H1 (cell line): ENCODE data around the gene RASSF10. TPM values are rescaled to one million over a fixed set of nuclear protein-coding genes. Genes with fewer than 3 reads are reported as not detected.

Experiments
- CTCF ChIA-PET: fragments of 300-600 bp; sonication (Branson Sonifier 250); formaldehyde crosslinking; loops from one replicate; lab custom pipeline; 2021; ENCODE audit not compliant: partially characterized antibody; lab: Charles Lee
- POLR2A ChIA-PET: fragments of 300-600 bp; sonication (Branson Sonifier 250); formaldehyde crosslinking; loops from one replicate; lab custom pipeline; 2021; ENCODE audit warnings: inconsistent platforms; ENCODE audit not compliant: partially characterized antibody; lab: Charles Lee
- DNase-seq, 2 experiments: peaks; one replicate each; pipeline versions ENCODE4 v3.0.0 to v3.0.0-alpha.2; 2010 to 2022; ENCODE audit warnings: low spot score in 2 of 2, low read depth in 1 of 2, mixed read lengths in 1 of 2
- FAIRE-seq: peaks from 2 replicates; lab custom pipeline; 2011; peaks lifted over from hg19 to GRCh38; lab: Jason Lieb, UNC
- H2AFZ ChIP-seq: 2 replicates; pipeline ENCODE4 v1.8.1; 2012; ENCODE audit warnings: low read length, inconsistent platforms
- H2AK5ac ChIP-seq: 2 replicates; pipeline ENCODE4 v1.6.1; 2013; ENCODE audit warnings: low read depth, low read length
- H2BK120ac ChIP-seq: replicated peaks from 2 replicates; pipeline ENCODE3; 2013; ENCODE audit warnings: low read depth, low read length, inconsistent platforms
- H2BK12ac ChIP-seq: 2 replicates; pipeline ENCODE4 v1.6.1; 2013; ENCODE audit warnings: low read depth, low read length
- H2BK15ac ChIP-seq: 2 replicates; pipeline ENCODE4 v1.6.1; 2013; ENCODE audit warnings: low read length
- H2BK20ac ChIP-seq: 2 replicates; pipeline ENCODE4 v1.6.1; 2013; ENCODE audit warnings: low read length
- H2BK5ac ChIP-seq: 2 replicates; pipeline ENCODE4 v1.6.1; 2013; ENCODE audit warnings: low read depth, low read length
- H3K14ac ChIP-seq: 2 replicates; pipeline ENCODE4 v1.6.1; 2013; ENCODE audit warnings: inconsistent platforms; ENCODE audit not compliant: insufficient read length
- H3K18ac ChIP-seq: 2 replicates; pipeline ENCODE4 v1.6.1; 2013; ENCODE audit warnings: low read length; ENCODE audit errors: extremely low read depth
- H3K23ac ChIP-seq: 2 replicates; pipeline ENCODE4 v1.6.1; 2013; ENCODE audit warnings: inconsistent platforms; ENCODE audit not compliant: insufficient read length
- H3K23me2 ChIP-seq: 2 replicates; pipeline ENCODE4 v1.6.1; 2013; ENCODE audit warnings: low read depth, low read length
- H3K27ac ChIP-seq: 2 replicates; pipeline ENCODE4 v1.6.1; 2011; ENCODE audit warnings: low read depth, low read length, inconsistent platforms
- H3K27me3 ChIP-seq, 4 experiments: replicated peaks in 1 of 4; 1 replicate in 1 of 4; 2 replicates in 3 of 4; pipeline versions ENCODE4 v1.6.1 to v1.8.1; 2011 to 2013; ENCODE audit warnings: low read length in 3 of 4, mild to moderate bottlenecking in 3 of 4, inconsistent platforms in 2 of 4, mixed read lengths in 2 of 4, moderate library complexity in 1 of 4; ENCODE audit not compliant: control insufficient read depth in 3 of 4, insufficient read depth in 3 of 4; ENCODE audit errors: extremely low read depth in 1 of 4
- H3K36me3 ChIP-seq, 4 experiments: 2 replicates each; pipeline versions ENCODE4 v1.6.1 to v1.8.1; 2011 to 2013; ENCODE audit warnings: mild to moderate bottlenecking in 4 of 4, low read length in 3 of 4, moderate library complexity in 2 of 4, control low read depth in 1 of 4, inconsistent platforms in 1 of 4; ENCODE audit not compliant: insufficient read depth in 4 of 4, control insufficient read depth in 2 of 4
- H3K4ac ChIP-seq: replicated peaks from 2 replicates; pipeline ENCODE3; 2013; ENCODE audit warnings: low read length, low read depth, mixed read lengths, inconsistent platforms; ENCODE audit not compliant: insufficient read length
- H3K4me1 ChIP-seq, 4 experiments: replicated peaks in 1 of 4; 1 replicate in 1 of 4; 2 replicates in 3 of 4; pipeline versions ENCODE4 v1.6.1 to v1.8.1; 2011 to 2013; ENCODE audit warnings: low read length in 3 of 4, inconsistent platforms in 2 of 4, mixed read lengths in 1 of 4; ENCODE audit not compliant: insufficient read depth in 4 of 4, control insufficient read depth in 3 of 4
- H3K4me2 ChIP-seq, 2 experiments: 2 replicates each; pipeline versions ENCODE4 v1.6.1 to v1.8.1; 2011 to 2013; ENCODE audit warnings: low read depth in 2 of 2, low read length in 2 of 2, control low read depth in 1 of 2, inconsistent platforms in 1 of 2, mild to moderate bottlenecking in 1 of 2; ENCODE audit not compliant: insufficient read depth in 1 of 2
- H3K4me3 ChIP-seq, 4 experiments: fragments of 200-600, 300-600 bp in 1 of 4; sonication (generic), shearing (Covaris generic), sonication (Bioruptor Twin) in 1 of 4; 2 replicates each; pipeline versions ENCODE4 v1.5.1 to v1.8.1; 2011 to 2016; ENCODE audit warnings: low read length in 4 of 4, low read depth in 3 of 4, control low read depth in 2 of 4, inconsistent platforms in 2 of 4, mild to moderate bottlenecking in 2 of 4, mixed read lengths in 1 of 4, moderate library complexity in 1 of 4; ENCODE audit not compliant: insufficient read depth in 2 of 4; ENCODE audit errors: extremely low read depth in 1 of 4
- H3K56ac ChIP-seq: replicated peaks from 2 replicates; pipeline ENCODE3; 2013; ENCODE audit warnings: low read depth, mild to moderate bottlenecking, mixed read lengths, low read length, inconsistent platforms; ENCODE audit not compliant: insufficient read length
- H3K79me1 ChIP-seq: 2 replicates; pipeline ENCODE4 v1.6.1; 2013; ENCODE audit warnings: low read depth, low read length, control low read depth
- H3K79me2 ChIP-seq, 2 experiments: 2 replicates each; pipeline versions ENCODE4 v1.6.1 to v1.8.1; 2012 to 2013; ENCODE audit warnings: low read length in 2 of 2, mild to moderate bottlenecking in 2 of 2, inconsistent platforms in 1 of 2; ENCODE audit not compliant: insufficient read depth in 2 of 2, control insufficient read depth in 1 of 2
- H3K9ac ChIP-seq, 4 experiments: replicated peaks in 1 of 4; 1 replicate in 1 of 4; 2 replicates in 3 of 4; pipeline versions ENCODE4 v1.6.1 to v1.8.1; 2011 to 2013; ENCODE audit warnings: low read depth in 3 of 4, low read length in 3 of 4, control low read depth in 2 of 4, mild to moderate bottlenecking in 2 of 4, moderate library complexity in 2 of 4, inconsistent platforms in 1 of 4; ENCODE audit errors: extremely low read depth in 1 of 4
- H3K9me3 ChIP-seq, 2 experiments: 2 replicates each; pipeline versions ENCODE4 v1.6.1 to v1.8.1; 2012 to 2013; ENCODE audit warnings: mild to moderate bottlenecking in 2 of 2, moderate library complexity in 2 of 2, control low read depth in 1 of 2, inconsistent platforms in 1 of 2, low read depth in 1 of 2, low read length in 1 of 2, mixed read lengths in 1 of 2; ENCODE audit not compliant: insufficient read depth in 2 of 2
- H4K20me1 ChIP-seq, 2 experiments: replicated peaks in 1 of 2; 2 replicates each; pipeline versions ENCODE3 to v1.8.1; 2011 to 2013; ENCODE audit warnings: inconsistent platforms in 2 of 2, low read length in 2 of 2, mild to moderate bottlenecking in 1 of 2; ENCODE audit not compliant: insufficient read depth in 2 of 2, control insufficient read depth in 1 of 2
- H4K5ac ChIP-seq: 2 replicates; pipeline ENCODE4 v1.6.1; 2013; ENCODE audit warnings: low read length, low read depth, mixed read lengths, inconsistent platforms; ENCODE audit not compliant: insufficient read length
- H4K8ac ChIP-seq: 2 replicates; pipeline ENCODE4 v1.8.0; 2013; ENCODE audit warnings: mild to moderate bottlenecking, moderate library complexity, low read length, inconsistent platforms; ENCODE audit not compliant: insufficient read depth; ENCODE audit errors: extremely low read depth
- H4K91ac ChIP-seq: replicated peaks from 2 replicates; pipeline ENCODE3; 2013; ENCODE audit warnings: low read length, mixed read lengths, inconsistent platforms; ENCODE audit not compliant: insufficient read length
- BCL11A ChIP-seq, 2 experiments: IDR thresholded peaks; one replicate each; pipeline ENCODE4 v1.6.1; 2011; ENCODE audit warnings: low read depth in 2 of 2, low read length in 2 of 2, mild to moderate bottlenecking in 2 of 2
- CHD2 ChIP-seq: IDR thresholded peaks from 2 replicates; pipeline ENCODE4 v1.6.1; 2012; ENCODE audit warnings: low read length, improper control_type of control experiment
- RFX5 ChIP-seq: IDR thresholded peaks from 2 replicates; pipeline ENCODE4 v1.6.1; 2011; ENCODE audit warnings: low read depth, low read length, improper control_type of control experiment, borderline replicate concordance
- TCF12 ChIP-seq: IDR thresholded peaks from 2 replicates; pipeline ENCODE4 v1.6.1; 2011; ENCODE audit warnings: low read depth, mild to moderate bottlenecking, low read length
- WGBS, 2 experiments: shearing (Covaris generic) in 1 of 2; methylation state at CpG; one replicate each; pipeline versions ENCODE4 v1.1.6 to v1.1.7; 2013 to 2015; ENCODE audit warnings: low lambda C conversion rate in 2 of 2, mixed read lengths in 2 of 2, inconsistent platforms in 1 of 2, low coverage in 1 of 2, missing lambda C conversion rate in 1 of 2; ENCODE audit not compliant: insufficient replicate concordance in 2 of 2, insufficient coverage in 1 of 2, insufficient read length in 1 of 2; ENCODE audit errors: extremely low coverage in 1 of 2, missing lambda C conversion rate in 1 of 2; 5-methylcytosine and 5-hydroxymethylcytosine counted together
- polyA plus RNA-seq, 7 experiments: library from polyadenylated mRNA; depleted of rRNA in 3 of 7; stranded (reverse) in 5 of 7; unstranded in 2 of 7; fragments of >200 nt in 5 of 7; fragments of 200-250 nt in 2 of 7; gene quantifications; 1 replicate in 5 of 7; 2 replicates in 1 of 7; 4 replicates in 1 of 7; pipeline versions ENCODE4 v1.2.1 to v1.2.3, GENCODE V29; 2011 to 2013; ENCODE audit warnings: missing spikeins in 2 of 7, mixed read lengths in 2 of 7
- total RNA-seq: library from RNA; stranded (reverse); fragmentation: NEBNext Ultra II Directional; extraction: Animal tissue kit (Norgen Biotek cat#: 25700); gene quantifications from 2 replicates; pipeline ENCODE4 v1.2.1, GENCODE V29; 2021

The RASSF10 gene
- total and polyA plus RNA-seq, 2 of the 8 experiments (the other 6 are each of a cell fraction or from before 2014, with no cell fraction given), result 0.51 to 1.8 TPM

DNA sequence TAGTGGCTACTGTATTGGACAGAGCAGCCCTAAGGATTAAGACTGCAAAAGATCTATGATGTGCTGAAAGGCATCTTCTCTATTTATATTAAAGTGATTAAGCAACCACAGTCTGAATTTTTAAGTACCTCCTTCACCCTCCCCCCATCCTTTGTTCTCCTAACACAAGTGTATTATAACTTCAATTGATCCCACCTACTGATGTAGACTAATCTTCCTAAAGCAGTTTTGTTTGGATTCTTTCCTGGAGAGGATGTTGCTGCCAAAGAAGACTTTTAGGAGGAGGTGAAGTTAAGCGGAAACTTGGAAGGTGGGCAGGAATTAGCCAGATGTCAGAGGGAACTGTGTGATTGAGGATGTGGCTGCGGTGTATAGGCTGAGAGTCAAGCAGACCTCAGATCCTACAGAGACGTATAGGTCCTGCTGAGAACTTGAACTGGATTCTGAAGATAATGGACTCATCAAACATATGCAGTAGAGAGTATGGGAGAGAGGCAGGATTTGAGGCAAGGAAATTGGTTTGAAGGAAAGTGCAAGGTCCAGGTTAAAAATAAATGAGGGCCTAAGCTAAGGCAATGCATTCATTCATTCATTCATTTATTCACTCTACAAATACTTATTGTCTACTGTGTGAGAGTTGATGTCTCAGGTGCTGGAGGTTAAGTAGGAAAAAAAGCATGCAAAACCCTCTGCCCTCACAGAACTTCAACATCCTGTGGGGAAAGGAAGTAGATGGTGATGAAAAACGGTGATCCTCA is 5.2 kb upstream of the RASSF10 start:
- Histone ChIP-seq H3K4me2 (no peak overlapping the region), H3K23ac (no peak overlapping the region), H4K5ac (no peak overlapping the region), H3K4me3 (no peak overlapping the region), H3K18ac (no peak overlapping the region), H4K20me1 (no peaks in the 10 kb centered on the region), H3K9me3 (peaks cover 0 to 6% of the 10 kb centered on the region in 2 experiments; a peak in 1 of 4 replicates), H3K79me2 (no peaks in the 10 kb centered on the region), H3K36me3 (no peaks in the 10 kb centered on the region), H3K27me3 (peaks cover 1 to 14% (median 10%) of the 10 kb centered on the region in 4 experiments), H3K9ac (no peak overlapping the region), H4K8ac (no peak overlapping the region), H3K4ac (no peak overlapping the region), H2BK20ac (no peak overlapping the region), H2BK15ac (no peak overlapping the region), H2BK120ac (no peak overlapping the region), H2BK12ac (no peak overlapping the region), H3K23me2 (peaks cover 5% of the 10 kb centered on the region; the same call in 1 of the 2 replicates), H3K56ac (no peak overlapping the region), H2BK5ac (no peak overlapping the region), H2AK5ac (no peak overlapping the region), H3K4me1 (peaks cover 6 to 11% (median 9%) of the 10 kb centered on the region in 4 experiments; a peak in 6 of 7 replicates), H3K27ac (no peak overlapping the region), H4K91ac (no peak overlapping the region), H3K79me1 (no peaks in the 10 kb centered on the region), H3K14ac (no peak overlapping the region), H2AFZ (no peak overlapping the region)
- ChIA-PET CTCF (no interaction called here), POLR2A (no interaction called here)
- WGBS, 2 experiments, result 94% methylated on average over 4 of the region's 4 CpGs; no CpG with 5 or more reads in 1 of the 2 experiments
- DNase-seq, result no peak
- no peak for FAIRE-seq
- no peak for TF ChIP-seq RFX5
- no peak for TF ChIP-seq CHD2
- TF ChIP-seq BCL11A (IDR thresholded peaks at IDR 0.05; ENCODE audit: low read depth in 2 of 2, low read length in 2 of 2), result no peak
- TF ChIP-seq TCF12, result no peak
